C4-2B (cell line): ENCODE results near the gene RYK.

Experiments used
- CTCF ChIP-seq: fragments of 450-650 bp; conservative IDR thresholded peaks from 2 replicates; pipeline ENCODE4 v1.5.1; 2017; ENCODE audit warnings: mild to moderate bottlenecking
- ZFX ChIP-seq: fragments of 450-650 bp; IDR thresholded peaks from 2 replicates; pipeline ENCODE4 v1.6.1; 2017

GRCh38 chr3:134239538-134239937, 11.1 kb downstream of the RYK start:
- TF ChIP-seq CTCF (no peak), ZFX (no peak)
